HepG2 (cell line): ENCODE results near the gene DEPDC5.

Experiments
- CTCF ChIP-seq: sonication (generic); formaldehyde crosslinking; IDR thresholded peaks from 2 replicates; pipeline ENCODE4 v1.5.0; 2020; ENCODE audit warnings: mild to moderate bottlenecking, missing genetic modification reagents, moderate library complexity
- GABPA ChIP-seq, 2 experiments: IDR thresholded peaks; 2 replicates each; pipeline ENCODE4 v1.6.1; 2011 to 2016; ENCODE audit warnings: low read depth in 2 of 2, low read length in 1 of 2, missing biosample characterization in 1 of 2, missing genetic modification characterization in 1 of 2
- GTF3A ChIP-seq: sonication (generic); formaldehyde crosslinking; conservative IDR thresholded peaks from 2 replicates; pipeline ENCODE4 v1.4.0; 2020; ENCODE audit warnings: mild to moderate bottlenecking, missing genetic modification reagents
- HOXD1 ChIP-seq: sonication (generic); formaldehyde crosslinking; IDR thresholded peaks from 2 replicates; pipeline ENCODE4 v1.5.0; 2020; ENCODE audit warnings: missing genetic modification reagents
- ISL2 ChIP-seq: sonication (generic); formaldehyde crosslinking; IDR thresholded peaks from 2 replicates; pipeline ENCODE4 v1.5.0; 2020; ENCODE audit warnings: missing genetic modification reagents
- JUND ChIP-seq: sonication (generic); formaldehyde crosslinking; IDR thresholded peaks from 2 replicates; pipeline ENCODE4 v1.8.0; 2022; ENCODE audit warnings: mild to moderate bottlenecking, missing genetic modification reagents
- PAWR ChIP-seq: sonication (generic); formaldehyde crosslinking; IDR thresholded peaks from 2 replicates; pipeline ENCODE4 v1.4.0; 2020; ENCODE audit warnings: missing genetic modification reagents, mild to moderate bottlenecking, borderline replicate concordance
- RAD21 ChIP-seq: fragments of 450-650 bp; formaldehyde crosslinking; IDR thresholded peaks from 2 replicates; pipeline ENCODE4 v1.5.0; 2020; ENCODE audit warnings: mild to moderate bottlenecking
- SP1 ChIP-seq, 2 experiments: fragments of 450-650 bp in 1 of 2; sonication (generic) in 1 of 2; formaldehyde crosslinking in 1 of 2; IDR thresholded peaks; 2 replicates each; pipeline versions ENCODE4 v1.4.0 to v1.6.1; 2016 to 2020; ENCODE audit warnings: missing genetic modification reagents in 1 of 2
- TFDP1 ChIP-seq: IDR thresholded peaks from 2 replicates; pipeline ENCODE4 v1.6.1; 2016; ENCODE audit warnings: missing compliant biosample characterization, missing genetic modification reagents, borderline replicate concordance
- ZNF20 ChIP-seq: sonication (generic); formaldehyde crosslinking; IDR thresholded peaks from 2 replicates; pipeline ENCODE4 v1.4.0; 2020; ENCODE audit warnings: mild to moderate bottlenecking, moderate library complexity, missing genetic modification reagents
- ZNF274 ChIP-seq: sonication (generic); formaldehyde crosslinking; IDR thresholded peaks from 2 replicates; pipeline ENCODE4 v1.5.1; 2020; ENCODE audit warnings: mild to moderate bottlenecking, missing genetic modification reagents

- TF ChIP-seq CTCF (CRISPR knock-in tag) (no peak), ISL2 (CRISPR knock-in tag) (no peak), PAWR (CRISPR knock-in tag) (no peak), RAD21 (CRISPR knock-in tag) (no peak), JUND (CRISPR knock-in tag) (no peak), TFDP1 (CRISPR knock-in tag) (no peak), ZNF20 (CRISPR knock-in tag) (no peak), HOXD1 (CRISPR knock-in tag) (no peak), GTF3A (CRISPR knock-in tag) (no peak), GABPA (IDR thresholded peaks at IDR 0.05; ENCODE audit: low read depth, low read length) (no peak), GABPA (CRISPR knock-in tag; IDR thresholded peaks at IDR 0.05; ENCODE audit: low read depth) (no peak), SP1 (IDR thresholded peaks at IDR 0.05) (no peak), SP1 (CRISPR knock-in tag; IDR thresholded peaks at IDR 0.05) (no peak), ZNF274 (no peak)
Measured at GRCh38 chr22:31800065-31800464, 46.2 kb downstream of the DEPDC5 start.
